ENCODE data around the gene CCDC142. TPM values are rescaled to one million over a fixed set of nuclear protein-coding genes. Genes with fewer than 3 reads are reported as not detected.
"Not testable (repeated sequence)": the region's sequence is repeated elsewhere in the genome, so short reads cannot be mapped to it uniquely, and the experiment has no call there.

Gene CCDC142
- total RNA-seq, 1 experiment from 2014 or later = 20.4 TPM

DNA sequence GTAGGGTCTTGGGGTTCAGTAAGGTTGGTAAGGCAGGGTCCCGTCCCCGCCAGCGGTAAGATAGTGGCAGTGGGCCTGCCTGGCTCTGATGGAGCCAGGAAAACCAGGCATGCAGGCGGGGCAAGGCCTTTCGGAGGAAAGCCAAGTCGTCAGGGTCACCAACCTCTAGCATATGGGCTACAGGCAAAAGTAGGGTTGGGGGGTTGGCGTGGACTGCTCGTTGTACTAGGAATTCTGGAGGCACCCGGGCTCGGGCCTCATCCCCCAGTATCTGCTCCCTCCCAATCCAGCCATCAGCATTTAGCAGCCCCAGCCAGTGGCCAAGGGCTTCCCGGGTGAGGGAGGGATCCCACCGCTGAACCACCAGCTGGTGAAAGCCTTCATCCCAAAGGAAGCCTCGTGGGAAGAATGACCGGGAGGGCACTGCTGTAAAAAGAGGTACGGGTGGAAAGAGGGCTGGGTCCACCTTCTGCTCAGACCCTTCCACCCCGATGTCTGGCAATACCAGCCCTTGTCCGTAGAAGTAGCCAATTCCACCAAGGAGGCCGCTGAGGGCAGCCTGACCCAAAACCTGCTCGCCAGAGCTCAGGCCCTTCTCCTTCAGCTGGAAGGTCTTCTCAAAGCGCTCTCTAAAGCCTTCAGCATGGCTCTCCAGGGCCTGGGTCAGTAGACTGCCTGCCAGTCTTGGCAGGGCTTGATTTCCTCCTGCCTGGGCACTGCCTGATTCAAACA is 20.6 kb downstream of the CCDC142 start:
- no peaks in the 10 kb centered on the region for H3K9me3 ChIP-seq (ENCODE audit: low read depth, low read length, poor library complexity, severe bottlenecking)
- H3K27ac ChIP-seq (ENCODE audit: low read depth, low read length, poor library complexity, severe bottlenecking) = no peak overlapping the region
- no TSS peak for BruUV-seq (replicated peaks)
- TF ChIP-seq, protein P1, sequence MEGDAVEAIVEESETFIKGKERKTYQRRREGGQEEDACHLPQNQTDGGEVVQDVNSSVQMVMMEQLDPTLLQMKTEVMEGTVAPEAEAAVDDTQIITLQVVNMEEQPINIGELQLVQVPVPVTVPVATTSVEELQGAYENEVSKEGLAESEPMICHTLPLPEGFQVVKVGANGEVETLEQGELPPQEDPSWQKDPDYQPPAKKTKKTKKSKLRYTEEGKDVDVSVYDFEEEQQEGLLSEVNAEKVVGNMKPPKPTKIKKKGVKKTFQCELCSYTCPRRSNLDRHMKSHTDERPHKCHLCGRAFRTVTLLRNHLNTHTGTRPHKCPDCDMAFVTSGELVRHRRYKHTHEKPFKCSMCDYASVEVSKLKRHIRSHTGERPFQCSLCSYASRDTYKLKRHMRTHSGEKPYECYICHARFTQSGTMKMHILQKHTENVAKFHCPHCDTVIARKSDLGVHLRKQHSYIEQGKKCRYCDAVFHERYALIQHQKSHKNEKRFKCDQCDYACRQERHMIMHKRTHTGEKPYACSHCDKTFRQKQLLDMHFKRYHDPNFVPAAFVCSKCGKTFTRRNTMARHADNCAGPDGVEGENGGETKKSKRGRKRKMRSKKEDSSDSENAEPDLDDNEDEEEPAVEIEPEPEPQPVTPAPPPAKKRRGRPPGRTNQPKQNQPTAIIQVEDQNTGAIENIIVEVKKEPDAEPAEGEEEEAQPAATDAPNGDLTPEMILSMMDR (conservative IDR thresholded peaks at IDR 0.05; ENCODE audit: low read depth, low read length) = no peak
- no peak for TF ChIP-seq EZH2 (IDR thresholded peaks at IDR 0.05; ENCODE audit: borderline replicate concordance, low read depth, low read length, poor library complexity, severe bottlenecking)
- intact Hi-C loops (cut with micrococcal nuclease; ENCODE audit: unreplicated experiment) = no loop called here
- ChIA-PET POLR2A (ENCODE audit: low non-redundant PET) (interaction anchor here (0.6 kb wide), 1 partner anchor 51 kb away, joined by 7 read pairs; no protein-coding TSS in a partner anchor), CTCF (interaction anchor here (0.6 to 0.8 kb wide), 2 partner anchors 12 to 22 kb away, joined by 3 read pairs; no protein-coding TSS in a partner anchor)
- peaks cover 5% of the 10 kb centered on the region for H3K4me1 ChIP-seq (ENCODE audit: insufficient read depth, low read length, poor library complexity, severe bottlenecking)
- no peaks in the 10 kb centered on the region for H3K27me3 ChIP-seq (replicated peaks; ENCODE audit: insufficient read depth, low read depth, low read length, poor library complexity)
- H3K36me3 ChIP-seq (ENCODE audit: insufficient read depth, low read length, poor library complexity, severe bottlenecking) = peaks cover 18% of the 10 kb centered on the region
- H3K4me3 ChIP-seq (ENCODE audit: low read depth, low read length, poor library complexity, severe bottlenecking) = no peak overlapping the region
- DNase-seq (ENCODE audit: low spot score) = no peak

GRCh38 chr2:74461187-74462053 is 21.4 kb downstream of the CCDC142 start:
- H3K36me3 ChIP-seq (ENCODE audit: insufficient read depth, low read length, poor library complexity, severe bottlenecking) = peaks cover 18% of the 10 kb centered on the region
- ChIA-PET POLR2A (ENCODE audit: low non-redundant PET) (interaction anchor here (0.6 kb wide), 1 partner anchor 51 kb away, joined by 7 read pairs; no protein-coding TSS in a partner anchor), CTCF (interaction anchor here (0.6 to 0.8 kb wide), 2 partner anchors 12 to 21 kb away, joined by 3 read pairs; no protein-coding TSS in a partner anchor)
- no TSS peak for BruUV-seq (replicated peaks)
- no peaks in the 10 kb centered on the region for H3K9me3 ChIP-seq (ENCODE audit: low read depth, low read length, poor library complexity, severe bottlenecking)
- peaks cover 9% of the 10 kb centered on the region for H3K4me1 ChIP-seq (ENCODE audit: insufficient read depth, low read length, poor library complexity, severe bottlenecking)
- no peak for DNase-seq (ENCODE audit: low spot score)
- no peak overlapping the region for H3K27ac ChIP-seq (ENCODE audit: low read depth, low read length, poor library complexity, severe bottlenecking)
- intact Hi-C loops (cut with micrococcal nuclease; ENCODE audit: unreplicated experiment) = no loop called here
- H3K27me3 ChIP-seq (replicated peaks; ENCODE audit: insufficient read depth, low read depth, low read length, poor library complexity) = no peaks in the 10 kb centered on the region
- TF ChIP-seq EZH2 (IDR thresholded peaks at IDR 0.05; ENCODE audit: borderline replicate concordance, low read depth, low read length, poor library complexity, severe bottlenecking) = no peak
- TF ChIP-seq, protein P1 (conservative IDR thresholded peaks at IDR 0.05; ENCODE audit: low read depth, low read length) = no peak
- H3K4me3 ChIP-seq (ENCODE audit: low read depth, low read length, poor library complexity, severe bottlenecking) = no peak overlapping the region

GRCh38 chr2:74460187-74460586 is 22.6 kb downstream of the CCDC142 start:
- CTCF ChIA-PET; H3K27ac ChIP-seq (ENCODE audit: low read depth, low read length, poor library complexity, severe bottlenecking); H3K9me3 ChIP-seq (ENCODE audit: low read depth, low read length, poor library complexity, severe bottlenecking); BruUV-seq (replicated peaks); POLR2A ChIA-PET (ENCODE audit: low non-redundant PET); H3K4me3 ChIP-seq (ENCODE audit: low read depth, low read length, poor library complexity, severe bottlenecking); intact Hi-C loops (cut with micrococcal nuclease; ENCODE audit: unreplicated experiment); DNase-seq (ENCODE audit: low spot score); H3K27me3 ChIP-seq (replicated peaks; ENCODE audit: insufficient read depth, low read depth, low read length, poor library complexity): not testable (repeated sequence)
- Histone ChIP-seq H3K4me1 (ENCODE audit: insufficient read depth, low read length, poor library complexity, severe bottlenecking) (peaks cover 21% of the 10 kb centered on the region), H3K36me3 (ENCODE audit: insufficient read depth, low read length, poor library complexity, severe bottlenecking) (peaks cover 18% of the 10 kb centered on the region)

- not testable (repeated sequence) for BruUV-seq (replicated peaks)
These were observed 23.2 kb downstream of the CCDC142 start for GRCh38 chr2:74459503-74460118.

More at GRCh38 chr2:74459503-74460118, 23.2 kb downstream of the CCDC142 start:
- CTCF ChIA-PET; DNase-seq (ENCODE audit: low spot score); intact Hi-C loops (cut with micrococcal nuclease; ENCODE audit: unreplicated experiment); H3K9me3 ChIP-seq (ENCODE audit: low read depth, low read length, poor library complexity, severe bottlenecking); H3K27ac ChIP-seq (ENCODE audit: low read depth, low read length, poor library complexity, severe bottlenecking); H3K27me3 ChIP-seq (replicated peaks; ENCODE audit: insufficient read depth, low read depth, low read length, poor library complexity); POLR2A ChIA-PET (ENCODE audit: low non-redundant PET): not testable (repeated sequence)
- H3K4me1 ChIP-seq (ENCODE audit: insufficient read depth, low read length, poor library complexity, severe bottlenecking) = peaks cover 21% of the 10 kb centered on the region
- H3K36me3 ChIP-seq (ENCODE audit: insufficient read depth, low read length, poor library complexity, severe bottlenecking) = peaks cover 18% of the 10 kb centered on the region
- peak overlapping the region; percentile 92 for H3K4me3 ChIP-seq (ENCODE audit: low read depth, low read length, poor library complexity, severe bottlenecking)
